GM10266 (cell line): Measurements from ENCODE around the gene SLC35B4.

Experiments used
- DNase-seq: peaks from one replicate; pipeline ENCODE4 v3.0.0; 2012; ENCODE audit errors: extremely low spot score
- CTCF ChIP-seq: IDR thresholded peaks from 2 replicates; pipeline ENCODE4 v1.5.1; 2012; ENCODE audit warnings: mild to moderate bottlenecking, low read depth; ENCODE audit not compliant: control insufficient read depth, insufficient read depth; ENCODE audit errors: missing control alignments

The SLC35B4 gene

GRCh38 chr7:134262322-134262721, 54.4 kb downstream of the SLC35B4 start:
- no peak for TF ChIP-seq CTCF
- DNase-seq = no peak

GRCh38 chr7:134255814-134256213, 60.9 kb downstream of the SLC35B4 start:
- no peak for DNase-seq
- TF ChIP-seq CTCF = no peak

- no peak for TF ChIP-seq CTCF
- DNase-seq = no peak
Observed at GRCh38 chr7:134254311-134254710, 62.4 kb downstream of the SLC35B4 start.

- no peak for TF ChIP-seq CTCF
- DNase-seq = no peak
Observed at GRCh38 chr7:134248196-134248595, 68.5 kb downstream of the SLC35B4 start.

- no peak for DNase-seq
- TF ChIP-seq CTCF = no peak
Observed at GRCh38 chr7:134246761-134247160, 70.0 kb downstream of the SLC35B4 start.

GRCh38 chr7:134246347-134246746, 70.4 kb downstream of the SLC35B4 start:
- TF ChIP-seq CTCF = no peak
- DNase-seq = no peak

- DNase-seq = no peak
- TF ChIP-seq CTCF = no peak
Observed at GRCh38 chr7:134245253-134245652, 71.5 kb downstream of the SLC35B4 start.
